Endodermal cell (in vitro differentiated cells): ENCODE measurements around the gene CXCL16. TPM values are rescaled to one million over a fixed set of nuclear protein-coding genes. Genes with fewer than 3 reads are reported as not detected.
A peak's percentile ranks its signal among the peaks of the same experiment; 100 is the strongest.
"Not testable (repeated sequence)": the region's sequence is repeated elsewhere in the genome, so short reads cannot be mapped to it uniquely, and the experiment has no call there.

ENCODE experiments used
- DNase-seq: peaks from one replicate; pipeline ENCODE4 v3.0.0-alpha.2; 2017
- H3K27ac ChIP-seq: 2 replicates; pipeline ENCODE4 v1.5.1; 2013; ENCODE audit warnings: mild to moderate bottlenecking, low read depth, low read length, moderate library complexity
- H3K27me3 ChIP-seq: 2 replicates; pipeline ENCODE4 v1.6.1; 2013; ENCODE audit warnings: mild to moderate bottlenecking, low read length, moderate library complexity; ENCODE audit not compliant: insufficient read depth, control insufficient read depth, poor library complexity, severe bottlenecking
- H3K36me3 ChIP-seq: 2 replicates; pipeline ENCODE4 v1.7.0; 2013; ENCODE audit warnings: mild to moderate bottlenecking, low read length, moderate library complexity; ENCODE audit not compliant: control insufficient read depth, insufficient read depth
- H3K4me1 ChIP-seq: one replicate; pipeline ENCODE4 v1.7.0; 2013; ENCODE audit warnings: low read length; ENCODE audit not compliant: control insufficient read depth, insufficient read depth
- H3K4me3 ChIP-seq: 2 replicates; pipeline ENCODE4 v1.5.1; 2013; ENCODE audit warnings: mild to moderate bottlenecking, low read length, moderate library complexity
- H3K9ac ChIP-seq: 2 replicates; pipeline ENCODE4 v1.6.1; 2013; ENCODE audit warnings: mild to moderate bottlenecking, low read length, moderate library complexity; ENCODE audit not compliant: poor library complexity, severe bottlenecking; ENCODE audit errors: extremely low read depth
- H3K9me3 ChIP-seq: 2 replicates; pipeline ENCODE4 v1.6.1; 2013; ENCODE audit warnings: mild to moderate bottlenecking, low read length, moderate library complexity; ENCODE audit not compliant: control insufficient read depth
- H3K27ac Mint-ChIP-seq: 2 replicates; pipeline ENCODE4 v1.8.0; 2020; ENCODE audit warnings: mixed read lengths
- H3K27me3 Mint-ChIP-seq: 2 replicates; pipeline ENCODE4 v1.8.0; 2021; ENCODE audit warnings: mild to moderate bottlenecking, mixed read lengths; ENCODE audit not compliant: insufficient read depth
- H3K36me3 Mint-ChIP-seq: 2 replicates; pipeline ENCODE4 v1.8.0; 2020; ENCODE audit warnings: low read depth, mixed read lengths
- H3K4me1 Mint-ChIP-seq: 2 replicates; pipeline ENCODE4 v1.8.0; 2020; ENCODE audit warnings: mixed read lengths
- H3K4me3 Mint-ChIP-seq: 2 replicates; pipeline ENCODE4 v1.8.0; 2020; ENCODE audit warnings: mild to moderate bottlenecking, moderate library complexity, mixed read lengths
- H3K9me3 Mint-ChIP-seq: 2 replicates; pipeline ENCODE4 v1.8.0; 2020; ENCODE audit warnings: mild to moderate bottlenecking, mixed read lengths
- CTCF ChIP-seq: fragments of 200-600 bp; sonication (generic); conservative IDR thresholded peaks from 2 replicates; pipeline ENCODE4 v1.5.0; 2021; ENCODE audit warnings: antibody characterized with exemption, mild to moderate bottlenecking
- WGBS, 2 experiments: methylation state at CpG; one replicate each; pipeline versions ENCODE4 v1.1.5 to v1.1.7; 2013; ENCODE audit warnings: missing lambda C conversion rate in 2 of 2, mixed read lengths in 1 of 2; ENCODE audit not compliant: insufficient coverage in 1 of 2, insufficient read length in 1 of 2; 5-methylcytosine and 5-hydroxymethylcytosine counted together
- total RNA-seq, 2 donors: library from RNA; stranded (reverse); fragmentation: NEBNext Ultra II Directional in 1 of 2; extraction: Animal tissue kit (Norgen Biotek cat#: 25700) in 1 of 2; gene quantifications; 2 replicates in 1 of 2; 3 replicates in 1 of 2; pipeline ENCODE4 v1.2.1, GENCODE V29; 2021

CXCL16 gene
- total RNA-seq, 2 donors from 2014 or later, result 0.60 to 0.73 TPM

GRCh38 chr17:4691686-4692085, 48.0 kb downstream of the CXCL16 start:
- Histone ChIP-seq H3K9me3 (no peaks in the 10 kb centered on the region), H3K27ac (no peak overlapping the region), H3K9ac (no peak overlapping the region), H3K4me1 (no peaks in the 10 kb centered on the region), H3K36me3 (peaks cover 66% of the 10 kb centered on the region), H3K27me3 (no peaks in the 10 kb centered on the region), H3K4me3 (no peak overlapping the region)
- DNase-seq, result no peak
- WGBS, 2 experiments, result 97% methylated on average over 8 of the region's 8 CpGs; no CpG with 5 or more reads in 1 of the 2 experiments
- H3K27me3 Mint-ChIP-seq, result no peaks in the 10 kb centered on the region
- no peaks in the 10 kb centered on the region for H3K9me3 Mint-ChIP-seq
- peaks cover 68% of the 10 kb centered on the region for H3K36me3 Mint-ChIP-seq
- H3K4me1 Mint-ChIP-seq, result no peaks in the 10 kb centered on the region
- H3K27ac Mint-ChIP-seq, result peak overlapping the region; percentile 9
- no peak for TF ChIP-seq CTCF
- no peak overlapping the region for H3K4me3 Mint-ChIP-seq

DNA sequence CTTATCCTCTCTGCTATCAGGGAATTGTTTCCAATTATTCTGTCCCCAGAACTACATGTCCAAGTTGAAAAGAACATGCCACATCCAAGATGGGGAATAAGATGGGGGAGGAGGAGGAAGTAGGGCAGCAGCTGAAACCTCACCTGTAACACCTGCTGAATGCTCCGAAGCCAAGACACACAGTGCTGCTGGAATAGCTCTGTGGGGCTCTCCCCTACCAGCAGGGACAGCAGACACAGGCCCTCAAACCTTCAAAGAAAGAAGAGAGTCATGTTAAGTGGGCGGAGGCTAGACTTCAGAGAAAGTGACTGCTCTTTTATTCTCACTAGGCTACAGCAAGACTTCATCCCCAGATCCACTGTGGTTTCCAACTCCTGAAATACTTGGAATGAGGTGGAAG, 49.0 kb downstream of the CXCL16 start:
- no peak overlapping the region for H3K27ac ChIP-seq
- H3K9ac ChIP-seq, result no peak overlapping the region
- no peak overlapping the region for H3K4me3 ChIP-seq
- H3K4me1 ChIP-seq, result no peaks in the 10 kb centered on the region
- WGBS, 2 experiments, result 88 to 100% methylated on average over 2 of the region's 2 CpGs
- no peak for TF ChIP-seq CTCF
- Mint-ChIP-seq H3K9me3 (no peaks in the 10 kb centered on the region), H3K36me3 (peaks cover 63% of the 10 kb centered on the region), H3K4me3 (no peak overlapping the region), H3K4me1 (no peaks in the 10 kb centered on the region), H3K27ac (no peak overlapping the region), H3K27me3 (no peaks in the 10 kb centered on the region)
- peaks cover 58% of the 10 kb centered on the region for H3K36me3 ChIP-seq
- no peaks in the 10 kb centered on the region for H3K9me3 ChIP-seq
- no peak for DNase-seq
- H3K27me3 ChIP-seq, result no peaks in the 10 kb centered on the region

- not testable (repeated sequence) for DNase-seq, H3K4me1 Mint-ChIP-seq, H3K4me1 ChIP-seq, H3K9me3 ChIP-seq, H3K4me3 ChIP-seq, H3K27me3 Mint-ChIP-seq, H3K27ac ChIP-seq, H3K4me3 Mint-ChIP-seq, H3K9ac ChIP-seq, H3K9me3 Mint-ChIP-seq, H3K27me3 ChIP-seq, H3K27ac Mint-ChIP-seq
- peaks cover 70% of the 10 kb centered on the region for H3K36me3 Mint-ChIP-seq
- 90 to 97% methylated on average over 7 to 12 of the region's 12 CpGs for WGBS, 2 experiments
- peaks cover 62% of the 10 kb centered on the region for H3K36me3 ChIP-seq
These were observed 49.9 kb downstream of the CXCL16 start for GRCh38 chr17:4689872-4690271.

GRCh38 chr17:4683739-4684138, 56.0 kb downstream of the CXCL16 start:
- peaks cover 69% of the 10 kb centered on the region for H3K36me3 Mint-ChIP-seq

More at GRCh38 chr17:4683739-4684138, 56.0 kb downstream of the CXCL16 start:
- H3K27ac ChIP-seq, H3K27me3 ChIP-seq, H3K27ac Mint-ChIP-seq, H3K4me3 Mint-ChIP-seq, H3K9me3 Mint-ChIP-seq, H3K9me3 ChIP-seq, DNase-seq, H3K4me3 ChIP-seq, H3K27me3 Mint-ChIP-seq, H3K9ac ChIP-seq, H3K4me1 ChIP-seq: not testable (repeated sequence)
- H3K36me3 ChIP-seq, result peaks cover 49% of the 10 kb centered on the region
- 95% methylated on average over 3 to 5 of the region's 5 CpGs for WGBS, 2 experiments
- H3K4me1 Mint-ChIP-seq, result peaks cover 18% of the 10 kb centered on the region

Other genes starting within 250 kb of the CXCL16 start
- under 1 TPM in 1 of 2 donors, not detected in 1; 0.09 TPM for gene SPNS2, start 241.0 kb downstream of the CXCL16 start, total RNA-seq
- gene MYBBP1A, start 184.5 kb downstream of the CXCL16 start, total RNA-seq, result 10 to 100 TPM; 55.6 to 70.9 TPM
- not detected for gene GGT6, start 179.4 kb downstream of the CXCL16 start, total RNA-seq
- under 1 TPM; 0.51 to 0.79 TPM for gene SMTNL2, start 155.4 kb downstream of the CXCL16 start, total RNA-seq
- gene ALOX15, start 98.2 kb downstream of the CXCL16 start, total RNA-seq, result not detected
- 100 to 1,000 TPM; 108 to 123 TPM for gene PELP1, start 35.8 kb downstream of the CXCL16 start, total RNA-seq
- gene ARRB2, start 29.3 kb downstream of the CXCL16 start, total RNA-seq, result 10 to 100 TPM; 45.3 to 51.8 TPM
- gene MED11, start 8.5 kb downstream of the CXCL16 start, total RNA-seq, result 10 to 100 TPM; 17.7 to 20.2 TPM
- gene ZMYND15, start 95 bp downstream of the CXCL16 start, total RNA-seq, result not detected
- not detected for gene TM4SF5, start 32.0 kb upstream of the CXCL16 start, total RNA-seq
- 1 to 10 TPM in 1 of 2 donors, under 1 TPM in 1; 0.75 to 1.0 TPM for gene VMO1, start 46.4 kb upstream of the CXCL16 start, total RNA-seq
- gene GLTPD2, start 49.0 kb upstream of the CXCL16 start, total RNA-seq, result 1 to 10 TPM in 1 of 2 donors, under 1 TPM in 1; 0.88 to 1.6 TPM
- gene PSMB6, start 56.2 kb upstream of the CXCL16 start, total RNA-seq, result 100 to 1,000 TPM; 211 to 216 TPM
- 10 to 100 TPM; 72.7 to 75.2 TPM for gene PLD2, start 67.2 kb upstream of the CXCL16 start, total RNA-seq
- gene MINK1, start 93.4 kb upstream of the CXCL16 start, total RNA-seq, result 10 to 100 TPM; 75.0 to 79.7 TPM
- gene C17orf107, start 159.6 kb upstream of the CXCL16 start, total RNA-seq, result 1 to 10 TPM in 1 of 2 donors, under 1 TPM in 1; 0.82 to 4.8 TPM
- 1 to 10 TPM in 1 of 2 donors, under 1 TPM in 1; 0.71 to 1.2 TPM for gene CHRNE, start 163.2 kb upstream of the CXCL16 start, total RNA-seq
- not detected for gene GP1BA, start 192.3 kb upstream of the CXCL16 start, total RNA-seq
- 10 to 100 TPM; 59.9 to 76.9 TPM for gene SLC25A11, start 200.1 kb upstream of the CXCL16 start, total RNA-seq
- 100 to 1,000 TPM; 120 to 123 TPM for gene RNF167, start 200.3 kb upstream of the CXCL16 start, total RNA-seq
- gene PFN1, start 208.6 kb upstream of the CXCL16 start, total RNA-seq, result 100 to 1,000 TPM; 880 to 935 TPM
- 10 to 100 TPM; 34.1 to 53.6 TPM for gene ENO3, start 211.2 kb upstream of the CXCL16 start, total RNA-seq
- 10 to 100 TPM; 81.1 to 84.4 TPM for gene SPAG7, start 227.9 kb upstream of the CXCL16 start, total RNA-seq
- gene CAMTA2, start 247.7 kb upstream of the CXCL16 start, total RNA-seq, result 10 to 100 TPM; 13.6 to 24.8 TPM